Body of pancreas (tissue), 4 donors: Measurements from ENCODE around the gene PCSK5. TPM values are rescaled to one million over a fixed set of nuclear protein-coding genes. Genes with fewer than 3 reads are reported as not detected.

Source experiments
- ATAC-seq: fragments of 150-250 bp; one replicate; pipeline ENCODE4 v1.9.1; 2016
- DNase-seq, 4 donors: peaks; one replicate each; pipeline ENCODE4 v3.0.0-alpha.2; 2019
- H3K27ac ChIP-seq, 4 donors: fragments of 200-600 bp; sonication (generic); 1 replicate in 3 of 4; 2 replicates in 1 of 4; pipeline versions ENCODE4 v1.5.1 to v1.6.1; 2016 to 2019; ENCODE audit warnings: mild to moderate bottlenecking in 1 of 4, mixed read lengths in 1 of 4, moderate library complexity in 1 of 4
- H3K27me3 ChIP-seq, 2 donors: fragments of 200-600 bp; sonication (generic); one replicate each; pipeline ENCODE4 v1.6.0; 2016; ENCODE audit warnings: mild to moderate bottlenecking in 1 of 2
- H3K36me3 ChIP-seq, 2 donors: fragments of 200-600 bp; sonication (generic); replicated peaks in 1 of 2; 2 replicates each; pipeline ENCODE4 v1.5.1; 2016; ENCODE audit warnings: low read depth in 2 of 2; ENCODE audit not compliant: insufficient read depth in 1 of 2
- H3K4me1 ChIP-seq: fragments of 200-600 bp; sonication (generic); one replicate; pipeline ENCODE4 v1.6.0; 2016
- H3K4me3 ChIP-seq, 2 donors: fragments of 200-600 bp; sonication (generic); 1 replicate in 1 of 2; 2 replicates in 1 of 2; pipeline ENCODE4 v1.5.1; 2016 to 2019
- H3K9me3 ChIP-seq, 3 donors: fragments of 200-600 bp; sonication (generic); 1 replicate in 2 of 3; 2 replicates in 1 of 3; pipeline ENCODE4 v1.5.1; 2016
- CTCF ChIP-seq, 7 experiments: fragments of 450-650 bp in 4 of 7; fragments of 200-600 bp in 3 of 7; sonication (generic) in 3 of 7; IDR thresholded peaks; one replicate each; pipeline ENCODE4 v1.5.1; 2016 to 2019; ENCODE audit warnings: antibody characterized with exemption in 7 of 7
- POLR2A ChIP-seq, 3 donors: fragments of 450-650 bp; IDR thresholded peaks; one replicate each; pipeline ENCODE4 v1.6.1; 2016; ENCODE audit warnings: antibody characterized with exemption in 3 of 3, mild to moderate bottlenecking in 2 of 3
- WGBS, 2 donors: methylation state at CpG; one replicate each; pipeline ENCODE4 v1.1.5; 2017; 5-methylcytosine and 5-hydroxymethylcytosine counted together
- intact Hi-C: fragments of 100-400 bp; cut with DNase I; formaldehyde crosslinking; loops from one replicate; pipeline ENCODE4 v1.15.1; 2023
- total RNA-seq, 2 donors: library from RNA; depleted of rRNA; stranded (reverse); fragments of >200 nt; gene quantifications; one replicate each; pipeline ENCODE4 v1.1.0, GENCODE V29; 2016

PCSK5 gene
- total RNA-seq, 2 donors from 2014 or later, result 11.2 to 12.2 TPM

GRCh38 chr9:76341616-76342015 lies 451.1 kb downstream of the PCSK5 start:
- H3K27me3 ChIP-seq, result no peaks in the 10 kb centered on the region
- TF ChIP-seq POLR2A (IDR thresholded peaks at IDR 0.05), result no peak
- no peak overlapping the region for H3K4me3 ChIP-seq
- WGBS, 2 donors, result 100% methylated on average over 1 of the region's 1 CpG
- no peaks in the 10 kb centered on the region for H3K36me3 ChIP-seq
- H3K9me3 ChIP-seq, result no peaks in the 10 kb centered on the region
- no peak overlapping the region for H3K27ac ChIP-seq
- DNase-seq (no peak), ATAC-seq (no peak)
- intact Hi-C loops, result no loop called here
- no peaks in the 10 kb centered on the region for H3K4me1 ChIP-seq

- H3K27me3 ChIP-seq, result no peaks in the 10 kb centered on the region
- no peak for DNase-seq
- no peaks in the 10 kb centered on the region for H3K36me3 ChIP-seq
- no peaks in the 10 kb centered on the region for H3K4me1 ChIP-seq
- 89 to 90% methylated on average over 1 of the region's 1 CpG for WGBS, 2 donors
- H3K4me3 ChIP-seq, result no peak overlapping the region
- H3K9me3 ChIP-seq, result no peaks in the 10 kb centered on the region
- no peak for ATAC-seq
- H3K27ac ChIP-seq, result no peak overlapping the region
- intact Hi-C loops, result no loop called here
- no peak for TF ChIP-seq POLR2A (IDR thresholded peaks at IDR 0.05)
- no peak for TF ChIP-seq CTCF (IDR thresholded peaks at IDR 0.05)
Observed at GRCh38 chr9:76342201-76342600, 451.7 kb downstream of the PCSK5 start.

GRCh38 chr9:76342858-76343257 lies 452.4 kb downstream of the PCSK5 start:
- TF ChIP-seq CTCF (IDR thresholded peaks at IDR 0.05) (no peak), POLR2A (IDR thresholded peaks at IDR 0.05) (no peak)
- WGBS, 2 donors, result 95 to 96% methylated on average over 2 of the region's 2 CpGs

GRCh38 chr9:76349865-76350264 lies 459.4 kb downstream of the PCSK5 start:
- H3K9me3 ChIP-seq, result no peaks in the 10 kb centered on the region
- TF ChIP-seq CTCF (IDR thresholded peaks at IDR 0.05), result no peak
- no peak for TF ChIP-seq POLR2A (IDR thresholded peaks at IDR 0.05)
- no peaks in the 10 kb centered on the region for H3K36me3 ChIP-seq
- no peaks in the 10 kb centered on the region for H3K27me3 ChIP-seq
- WGBS, 2 donors, result 55 to 71% methylated on average over 1 of the region's 1 CpG
- intact Hi-C loops, result no loop called here
- H3K4me3 ChIP-seq, result no peak overlapping the region
- ATAC-seq (no peak), DNase-seq (no peak)
- H3K4me1 ChIP-seq, result no peaks in the 10 kb centered on the region
- H3K27ac ChIP-seq, result no peak overlapping the region

More at GRCh38 chr9:76342858-76343257, 452.4 kb downstream of the PCSK5 start:
- H3K36me3 ChIP-seq, result no peaks in the 10 kb centered on the region
- intact Hi-C loops, result no loop called here
- H3K27ac ChIP-seq, result no peak overlapping the region
- DNase-seq (no peak), ATAC-seq (no peak)
- H3K27me3 ChIP-seq, result no peaks in the 10 kb centered on the region
- no peaks in the 10 kb centered on the region for H3K4me1 ChIP-seq
- no peak overlapping the region for H3K4me3 ChIP-seq
- H3K9me3 ChIP-seq, result no peaks in the 10 kb centered on the region

- no peaks in the 10 kb centered on the region for H3K4me1 ChIP-seq
- TF ChIP-seq POLR2A (IDR thresholded peaks at IDR 0.05) (no peak), CTCF (IDR thresholded peaks at IDR 0.05) (no peak)
- no peaks in the 10 kb centered on the region for H3K9me3 ChIP-seq
- no peaks in the 10 kb centered on the region for H3K36me3 ChIP-seq
- 57 to 71% methylated on average over 3 of the region's 3 CpGs for WGBS, 2 donors
- H3K4me3 ChIP-seq, result no peak overlapping the region
- H3K27ac ChIP-seq, result no peak overlapping the region
- H3K27me3 ChIP-seq, result no peaks in the 10 kb centered on the region
- ATAC-seq, result no peak
- DNase-seq, result no peak
- intact Hi-C loops, result no loop called here
Observed at GRCh38 chr9:76351006-76351405, 460.5 kb downstream of the PCSK5 start.
